NCI-H2227 treated with DMSO at 0.1 percent for 48 hours (cell line): ENCODE data around the gene RASSF9.

ENCODE experiments used
- DNase-seq: peaks from one replicate; lab custom pipeline; 2025; lab: John Stamatoyannopoulos, UW

The RASSF9 gene

DNA sequence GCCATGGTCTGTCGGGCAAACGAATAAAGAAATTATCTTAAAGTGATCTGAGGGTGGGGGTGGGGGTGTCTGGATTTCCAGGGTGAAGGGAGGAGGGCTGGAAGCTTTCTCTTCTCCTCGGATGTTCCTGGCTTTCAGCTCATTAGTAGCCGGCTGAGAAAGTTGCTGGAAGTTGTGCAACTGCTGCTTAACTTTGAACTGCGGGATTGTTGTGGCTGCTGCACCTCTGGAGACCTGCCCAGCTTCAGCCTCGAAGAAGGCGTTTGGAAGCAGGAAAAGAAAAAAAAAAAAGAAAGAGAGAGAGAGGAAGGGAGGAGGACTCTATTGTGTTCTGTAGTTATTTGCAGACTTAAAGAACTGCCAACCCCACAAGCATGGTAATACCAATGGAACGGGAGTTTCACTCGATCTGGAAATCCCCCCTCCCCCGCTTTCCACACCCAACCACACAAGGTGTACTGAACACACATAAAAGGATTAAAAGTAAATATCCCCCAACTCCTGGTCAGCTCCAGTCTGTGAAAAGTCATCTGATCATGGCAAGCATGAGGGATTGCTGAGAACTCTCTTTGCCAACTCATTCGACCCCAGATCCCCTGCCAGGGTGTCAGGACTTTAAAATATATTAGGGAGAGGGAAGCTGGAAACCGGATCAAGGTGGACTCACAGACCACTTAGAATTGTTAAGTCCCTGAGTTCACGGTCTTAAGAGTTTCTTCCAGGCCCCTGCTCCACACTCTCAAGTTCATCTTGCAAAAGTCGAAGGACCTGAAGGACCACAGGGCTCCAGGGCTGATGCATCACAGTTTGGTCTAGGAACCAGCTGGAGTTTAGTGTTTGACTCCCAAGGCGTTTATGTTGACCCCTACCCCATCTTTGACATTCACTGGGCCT is at the start of gene RASSF9:
Gene RASSF9 (minus strand): TSS at position 213 of the 894 bp plus-strand sequence. CDS start 208 bp downstream, at position 5.
- no peak for DNase-seq

GRCh38 chr12:85883763-85884162 is 47.6 kb upstream of the RASSF9 start:
- DNase-seq, result no peak

DNA sequence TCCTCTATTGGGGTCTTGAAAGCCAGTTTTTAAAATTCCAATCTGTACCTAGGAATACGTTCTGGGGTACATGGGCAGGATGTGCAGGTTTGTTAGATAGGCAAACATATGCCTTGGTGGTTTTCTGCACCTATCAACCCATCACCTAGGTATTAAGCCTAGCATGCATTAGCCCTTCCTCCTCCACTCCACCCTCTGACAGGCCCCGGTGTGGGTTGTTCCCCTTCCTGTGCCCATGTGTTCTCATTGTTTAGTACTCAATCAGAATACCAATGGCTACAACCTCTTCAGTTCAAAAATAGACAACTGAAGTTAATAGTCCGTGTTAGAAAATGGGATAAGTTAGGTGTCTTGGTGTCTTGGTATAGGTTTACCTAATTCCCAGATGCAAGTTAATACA is 41.2 kb upstream of the RASSF9 start:
- DNase-seq, result no peak

DNA sequence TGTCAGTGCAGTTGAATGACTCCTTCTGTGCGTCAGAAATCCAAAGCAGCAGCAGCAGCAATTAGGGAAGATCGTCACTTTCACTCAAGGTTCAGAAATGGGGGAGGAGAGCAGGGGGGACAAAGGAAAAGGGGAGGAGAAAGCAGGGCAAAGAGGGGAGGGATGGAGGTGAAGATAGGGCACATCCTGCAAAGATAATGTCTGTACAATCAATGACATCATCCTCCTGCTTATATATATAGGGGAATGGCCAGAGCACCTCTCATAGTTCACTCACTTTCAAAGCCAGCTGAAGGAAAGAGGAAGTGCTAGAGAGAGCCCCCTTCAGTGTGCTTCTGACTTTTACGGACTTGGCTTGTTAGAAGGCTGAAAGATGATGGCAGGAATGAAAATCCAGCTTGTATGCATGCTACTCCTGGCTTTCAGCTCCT is 37.8 kb upstream of the RASSF9 start, which contains the start of gene NTS:
Gene NTS (plus strand): TSS at position 265 of the 431 bp plus-strand sequence. CDS start 109 bp downstream, at position 374.
- DNase-seq, result peak; percentile 73

GRCh38 chr12:85872497-85873091 is 36.4 kb upstream of the RASSF9 start:
- DNase-seq, result peak; percentile 75

DNA sequence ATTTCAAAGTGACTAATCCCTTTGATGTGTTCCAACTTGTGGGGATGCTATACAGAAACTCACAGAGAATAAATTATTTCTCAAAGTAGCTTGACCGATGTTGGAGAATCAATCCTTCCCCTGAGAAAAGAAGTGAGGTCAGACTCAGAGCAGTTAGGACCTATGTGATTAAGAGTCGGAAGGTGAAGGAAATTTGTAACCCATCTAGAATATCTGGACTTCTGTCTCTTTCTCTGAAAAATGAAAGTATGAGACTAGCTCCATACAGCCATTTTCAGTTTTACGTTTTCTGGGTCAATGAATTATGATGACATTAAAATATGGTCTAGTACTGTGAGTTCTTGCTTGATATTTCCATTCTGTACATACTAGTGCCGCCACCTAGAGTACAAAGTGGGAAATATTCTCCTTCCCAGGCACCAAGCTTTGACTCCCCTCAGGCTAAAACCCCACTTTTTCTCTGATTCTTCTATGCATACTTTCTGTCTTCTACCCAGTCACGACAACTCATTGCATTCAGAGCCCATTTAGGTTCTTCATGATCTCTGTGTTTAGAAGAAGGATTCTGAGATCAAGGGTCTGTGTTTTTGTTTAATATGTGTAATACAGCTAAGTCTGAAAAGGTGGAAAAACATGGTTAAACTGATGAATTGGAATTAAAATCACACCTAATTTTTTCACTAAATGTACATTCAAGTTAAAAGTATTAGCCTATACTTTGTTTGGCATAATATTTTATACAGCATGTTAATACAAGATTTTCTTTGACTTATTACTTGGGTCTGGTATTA is 31.0 kb upstream of the RASSF9 start:
- DNase-seq, result peak; percentile 26

- DNase-seq, result no peak
These were observed 29.7 kb upstream of the RASSF9 start for GRCh38 chr12:85865890-85866289.

GRCh38 chr12:85856966-85857365 is 20.8 kb upstream of the RASSF9 start:
- DNase-seq, result no peak

DNA sequence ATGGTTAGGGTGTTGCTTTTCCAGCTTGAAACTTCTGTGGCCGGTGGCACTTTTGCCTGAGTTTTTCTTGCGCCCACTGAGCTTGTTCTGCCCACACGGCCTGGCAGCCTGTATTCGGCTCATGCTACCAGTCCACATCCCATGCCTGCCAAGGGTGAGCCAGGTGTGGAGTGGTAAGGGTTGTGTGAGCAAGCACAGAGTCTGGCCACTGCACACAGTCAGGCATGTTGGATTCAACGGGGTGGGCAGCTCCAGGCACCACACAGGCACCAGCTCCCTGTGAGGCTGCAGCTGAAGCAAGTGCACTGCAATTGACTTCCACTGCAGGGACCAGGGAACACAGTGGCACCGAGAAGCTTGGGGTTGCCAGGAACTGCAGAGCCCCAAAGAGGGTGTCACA is 19.1 kb upstream of the RASSF9 start:
- no peak for DNase-seq

- DNase-seq, result no peak
These were observed 13.1 kb upstream of the RASSF9 start for GRCh38 chr12:85849344-85849743.

GRCh38 chr12:85843606-85844310 is 7.5 kb upstream of the RASSF9 start:
- no peak for DNase-seq

DNA sequence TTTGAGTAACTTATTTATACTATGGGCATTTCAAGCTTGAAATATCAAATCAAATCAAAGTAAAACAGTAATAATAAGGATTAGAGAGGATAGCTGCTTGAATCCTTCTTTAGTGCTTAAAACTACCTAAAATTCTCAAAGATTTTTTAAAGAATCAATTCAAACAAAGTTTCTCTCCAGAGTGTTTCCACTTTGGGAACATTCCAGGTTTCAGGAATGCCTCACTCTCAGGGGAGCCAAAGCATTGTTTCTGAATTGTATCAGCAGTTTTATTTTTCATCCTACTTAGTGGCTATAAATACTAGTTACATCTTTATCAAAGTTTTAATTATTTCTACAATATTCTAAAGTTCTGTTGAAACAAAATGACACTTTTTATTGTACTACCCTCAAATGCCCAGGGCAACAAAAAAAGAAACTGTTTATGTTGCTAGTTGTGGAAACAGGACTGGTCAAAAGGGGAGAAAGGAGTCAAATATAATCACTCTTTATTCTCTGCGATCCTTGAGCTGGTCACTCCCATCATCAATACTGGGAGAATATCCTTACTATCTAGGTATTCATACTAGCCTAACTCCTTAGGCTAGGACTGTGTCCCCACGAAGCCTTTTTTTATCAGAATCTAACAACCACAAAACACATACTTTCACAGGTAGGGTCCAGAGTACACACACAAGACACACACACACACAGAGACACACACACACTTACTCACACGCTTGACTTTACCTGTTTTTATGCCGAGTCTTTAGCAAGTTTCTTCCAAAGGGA is 598 bp downstream of the RASSF9 start:
- DNase-seq, result no peak

DNA sequence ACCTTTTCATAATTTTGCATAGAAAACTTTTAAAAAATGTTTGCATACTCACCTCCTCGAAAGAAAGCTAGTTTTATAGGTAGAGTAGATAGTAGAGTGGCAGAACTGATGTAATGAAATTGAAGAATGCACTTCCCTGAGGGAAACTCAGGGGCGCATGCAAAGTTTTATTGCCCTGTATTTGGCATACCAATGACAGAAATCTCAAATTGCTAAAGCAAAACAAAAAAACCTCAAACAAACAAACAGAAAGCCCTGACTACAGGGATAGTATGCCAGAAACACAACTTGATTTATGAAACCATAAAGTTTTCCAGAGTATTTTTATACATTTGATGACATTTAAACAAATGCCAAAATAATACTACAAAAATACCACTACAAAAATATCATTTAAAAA is 1.8 kb downstream of the RASSF9 start:
- DNase-seq, result no peak

GRCh38 chr12:85833579-85833978 is 2.6 kb downstream of the RASSF9 start:
- DNase-seq, result no peak

- DNase-seq, result no peak
These were observed 4.8 kb downstream of the RASSF9 start for GRCh38 chr12:85831327-85831990.

DNA sequence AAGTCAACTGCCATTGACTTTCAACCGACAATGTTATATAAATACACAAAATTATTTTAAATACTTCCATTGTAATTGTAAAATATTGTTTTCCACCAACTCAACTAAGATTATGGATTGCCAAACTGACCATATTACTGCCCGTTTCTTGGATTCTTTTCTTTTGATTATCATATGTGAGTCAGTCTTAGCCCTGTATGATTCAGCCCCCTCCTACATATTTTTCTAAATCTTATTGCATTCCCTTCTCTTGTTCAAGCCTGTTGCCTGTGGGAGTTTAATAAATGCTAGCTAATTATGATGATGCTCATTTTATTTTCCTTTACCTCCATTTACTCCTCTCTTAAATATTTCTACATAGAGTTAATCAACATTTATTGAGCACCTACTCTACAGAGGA is 6.8 kb downstream of the RASSF9 start:
- DNase-seq, result no peak

DNA sequence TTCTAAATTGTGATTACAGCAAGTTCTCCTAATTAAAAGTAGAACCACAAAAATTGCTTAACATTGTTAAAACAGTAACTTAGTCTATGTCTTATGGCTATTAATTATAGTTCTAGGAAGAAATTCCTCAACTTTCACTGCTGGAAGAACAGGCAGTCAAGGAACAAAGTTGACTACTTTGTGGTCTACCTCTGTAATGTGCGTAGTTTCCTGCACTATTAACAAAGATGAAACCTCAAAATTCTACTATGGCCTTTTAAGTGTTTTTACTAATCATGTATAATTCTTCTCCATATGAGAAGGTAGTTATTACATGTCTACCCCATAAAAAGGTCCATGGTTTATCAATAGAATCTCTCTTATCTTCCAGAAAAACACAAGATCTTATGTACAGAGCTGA is 7.6 kb downstream of the RASSF9 start:
- no peak for DNase-seq

DNA sequence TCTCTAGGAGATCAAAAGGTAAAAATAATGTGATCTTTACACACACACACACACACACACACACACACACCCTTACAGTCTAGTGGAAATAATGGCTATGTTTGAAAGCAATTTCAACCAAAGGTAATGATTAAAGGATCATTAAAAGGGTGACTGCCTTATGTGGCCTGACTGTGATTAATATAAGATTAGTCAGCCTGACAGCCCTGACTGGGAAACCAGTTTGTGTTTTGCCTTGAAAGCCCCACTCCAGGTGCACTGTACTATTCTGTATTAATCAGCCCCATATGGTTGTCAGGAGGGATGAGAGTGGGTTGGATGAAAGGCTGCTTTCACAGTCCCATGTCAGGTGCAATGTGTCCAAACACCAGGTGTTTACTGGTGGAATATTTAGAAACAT is 10.5 kb downstream of the RASSF9 start:
- DNase-seq, result peak; percentile 52

DNA sequence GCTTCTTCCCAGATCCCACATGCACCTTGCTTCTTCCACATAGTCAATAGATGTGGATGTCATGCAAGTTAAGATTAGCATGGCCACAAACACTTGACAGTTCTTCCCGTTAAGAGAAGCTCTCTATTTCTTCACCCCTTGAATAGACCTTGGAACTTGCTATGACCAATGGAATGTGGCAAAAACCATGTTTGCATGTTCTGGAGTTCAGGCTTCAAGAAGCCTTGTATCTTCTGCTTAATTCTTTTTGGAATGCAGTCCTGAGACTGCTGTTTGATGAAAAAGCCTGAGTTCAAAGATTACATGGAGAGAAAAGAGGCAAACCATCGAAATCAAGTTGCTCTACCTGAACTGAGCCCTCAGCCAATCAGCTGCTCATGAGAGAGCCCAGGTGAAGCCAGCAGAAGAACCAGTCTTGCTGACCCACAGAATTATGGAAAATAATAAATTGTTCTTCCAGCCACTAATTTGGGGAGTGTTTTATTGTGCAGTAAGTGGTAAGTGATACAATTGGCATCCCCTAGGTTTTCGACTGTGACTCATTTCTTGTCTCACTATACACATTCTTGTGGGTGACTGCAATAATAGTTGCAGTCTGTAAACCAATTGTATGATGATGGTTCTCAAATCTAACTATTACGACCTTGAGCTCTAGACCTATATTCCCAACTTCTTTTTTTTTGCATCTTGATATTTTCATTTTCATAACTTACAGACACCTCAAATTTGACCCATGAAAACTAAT is 12.6 kb downstream of the RASSF9 start:
- DNase-seq, result no peak

DNA sequence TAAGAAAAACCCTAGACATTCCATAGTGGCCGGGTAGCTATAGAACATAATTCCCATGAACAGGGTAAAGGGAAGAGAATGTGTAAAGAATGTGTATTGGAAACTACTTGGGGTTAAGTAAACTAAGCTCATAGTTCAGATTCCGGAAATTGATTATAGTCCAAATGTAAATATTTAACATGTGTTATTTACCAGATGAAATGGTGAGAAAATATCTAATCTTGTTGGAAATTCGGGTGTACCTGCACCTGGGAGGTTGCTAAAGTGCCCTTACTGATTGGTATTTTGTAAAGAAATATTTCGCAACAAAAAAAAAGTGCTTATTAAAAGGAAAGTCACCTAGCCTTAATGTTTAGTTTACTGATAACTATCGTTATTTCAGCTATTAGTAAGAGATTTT is 14.4 kb downstream of the RASSF9 start:
- DNase-seq, result no peak
